ENCODE measurements around the gene RIPPLY3.
"Not testable (repeated sequence)": the region's sequence is repeated elsewhere in the genome, so short reads cannot be mapped to it uniquely, and the experiment has no call there.

RIPPLY3 gene

GRCh38 chr21:37030864-37031263 is 24.4 kb downstream of the RIPPLY3 start:
- Histone ChIP-seq H3K4me3 (ENCODE audit: low read length, poor library complexity, severe bottlenecking) (no peak overlapping the region), H2AFZ (ENCODE audit: low read length) (no peak overlapping the region), H3K4me2 (ENCODE audit: low read depth, low read length, poor library complexity, severe bottlenecking) (no peak overlapping the region), H3K9ac (ENCODE audit: low read depth, low read length, poor library complexity, severe bottlenecking) (no peak overlapping the region), H3K4me1 (ENCODE audit: insufficient read depth, low read length, poor library complexity, severe bottlenecking) (peaks cover 10% of the 10 kb centered on the region), H3K9me2 (replicated peaks; ENCODE audit: low read depth, low read length) (no peaks in the 10 kb centered on the region), H4K20me1 (ENCODE audit: insufficient read depth, low read length, poor library complexity, severe bottlenecking) (no peaks in the 10 kb centered on the region), H3K9me3 (ENCODE audit: insufficient read depth, low read depth, low read length) (no peaks in the 10 kb centered on the region), H3K79me2 (ENCODE audit: insufficient read depth, low read length) (no peaks in the 10 kb centered on the region), H3K36me3 (ENCODE audit: insufficient read depth, low read length) (no peaks in the 10 kb centered on the region), H3K27me3 (ENCODE audit: insufficient read depth, low read length, poor library complexity, severe bottlenecking) (no peaks in the 10 kb centered on the region), H3F3A (ENCODE audit: low read depth) (no peaks in the 10 kb centered on the region)
- TF ChIP-seq CTCF (conservative IDR thresholded peaks at IDR 0.05; ENCODE audit: low read length) (no peak), EZH2phosphoT487 (IDR thresholded peaks at IDR 0.05; ENCODE audit: borderline replicate concordance) (no peak)

- TF ChIP-seq EZH2phosphoT487 (IDR thresholded peaks at IDR 0.05; ENCODE audit: borderline replicate concordance) (no peak), CTCF (conservative IDR thresholded peaks at IDR 0.05; ENCODE audit: low read length) (no peak)
- H3K9me2 ChIP-seq (replicated peaks; ENCODE audit: low read depth, low read length) = no peaks in the 10 kb centered on the region
- no peaks in the 10 kb centered on the region for H4K20me1 ChIP-seq (ENCODE audit: insufficient read depth, low read length, poor library complexity, severe bottlenecking)
- H3K4me1 ChIP-seq (ENCODE audit: insufficient read depth, low read length, poor library complexity, severe bottlenecking) = peaks cover 10% of the 10 kb centered on the region
- no peaks in the 10 kb centered on the region for H3F3A ChIP-seq (ENCODE audit: low read depth)
- H3K27me3 ChIP-seq (ENCODE audit: insufficient read depth, low read length, poor library complexity, severe bottlenecking) = no peaks in the 10 kb centered on the region
- H3K9me3 ChIP-seq (ENCODE audit: insufficient read depth, low read depth, low read length) = no peaks in the 10 kb centered on the region
- no peak overlapping the region for H3K9ac ChIP-seq (ENCODE audit: low read depth, low read length, poor library complexity, severe bottlenecking)
- no peak overlapping the region for H3K4me3 ChIP-seq (ENCODE audit: low read length, poor library complexity, severe bottlenecking)
- no peak overlapping the region for H2AFZ ChIP-seq (ENCODE audit: low read length)
- H3K4me2 ChIP-seq (ENCODE audit: low read depth, low read length, poor library complexity, severe bottlenecking) = no peak overlapping the region
- no peaks in the 10 kb centered on the region for H3K79me2 ChIP-seq (ENCODE audit: insufficient read depth, low read length)
- no peaks in the 10 kb centered on the region for H3K36me3 ChIP-seq (ENCODE audit: insufficient read depth, low read length)
Measured at GRCh38 chr21:37032293-37032692, 25.8 kb downstream of the RIPPLY3 start.

DNA sequence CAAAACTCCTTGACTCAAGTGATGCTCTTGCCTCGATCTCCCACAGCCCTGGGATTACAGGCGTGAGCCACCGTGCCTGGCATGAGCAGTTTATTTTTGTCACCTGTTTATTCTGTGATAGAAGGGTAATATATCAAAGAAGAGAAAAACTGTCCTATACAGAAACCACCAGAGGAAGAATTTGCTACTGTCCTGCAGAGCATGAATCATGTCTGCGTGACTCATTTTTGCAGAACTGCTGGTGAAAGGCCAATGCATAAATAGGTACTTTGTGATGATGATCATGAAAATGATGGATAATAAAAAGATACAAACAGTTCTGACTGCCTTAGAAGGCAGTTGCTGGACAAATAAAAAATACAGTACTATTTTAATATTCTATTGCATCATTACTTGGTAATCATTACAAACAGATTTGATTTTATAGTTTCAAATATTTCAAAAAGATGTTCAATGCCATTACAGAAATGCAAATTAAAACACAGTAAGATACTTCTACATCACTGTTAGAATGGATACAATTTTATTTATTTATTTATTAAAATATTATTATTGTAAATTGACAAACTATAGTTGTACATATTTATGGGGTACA is 26.5 kb downstream of the RIPPLY3 start:
- no peaks in the 10 kb centered on the region for H3K27me3 ChIP-seq (ENCODE audit: insufficient read depth, low read length, poor library complexity, severe bottlenecking)
- no peaks in the 10 kb centered on the region for H3K9me2 ChIP-seq (replicated peaks; ENCODE audit: low read depth, low read length)
- TF ChIP-seq EZH2phosphoT487 (IDR thresholded peaks at IDR 0.05; ENCODE audit: borderline replicate concordance) (no peak), CTCF (conservative IDR thresholded peaks at IDR 0.05; ENCODE audit: low read length) (no peak)
- no peaks in the 10 kb centered on the region for H4K20me1 ChIP-seq (ENCODE audit: insufficient read depth, low read length, poor library complexity, severe bottlenecking)
- no peaks in the 10 kb centered on the region for H3K9me3 ChIP-seq (ENCODE audit: insufficient read depth, low read depth, low read length)
- H3K9ac ChIP-seq (ENCODE audit: low read depth, low read length, poor library complexity, severe bottlenecking) = no peak overlapping the region
- H3K36me3 ChIP-seq (ENCODE audit: insufficient read depth, low read length) = no peaks in the 10 kb centered on the region
- no peak overlapping the region for H3K4me3 ChIP-seq (ENCODE audit: low read length, poor library complexity, severe bottlenecking)
- no peaks in the 10 kb centered on the region for H3F3A ChIP-seq (ENCODE audit: low read depth)
- peaks cover 10% of the 10 kb centered on the region for H3K4me1 ChIP-seq (ENCODE audit: insufficient read depth, low read length, poor library complexity, severe bottlenecking)
- H2AFZ ChIP-seq (ENCODE audit: low read length) = no peak overlapping the region
- no peaks in the 10 kb centered on the region for H3K79me2 ChIP-seq (ENCODE audit: insufficient read depth, low read length)
- H3K4me2 ChIP-seq (ENCODE audit: low read depth, low read length, poor library complexity, severe bottlenecking) = no peak overlapping the region

DNA sequence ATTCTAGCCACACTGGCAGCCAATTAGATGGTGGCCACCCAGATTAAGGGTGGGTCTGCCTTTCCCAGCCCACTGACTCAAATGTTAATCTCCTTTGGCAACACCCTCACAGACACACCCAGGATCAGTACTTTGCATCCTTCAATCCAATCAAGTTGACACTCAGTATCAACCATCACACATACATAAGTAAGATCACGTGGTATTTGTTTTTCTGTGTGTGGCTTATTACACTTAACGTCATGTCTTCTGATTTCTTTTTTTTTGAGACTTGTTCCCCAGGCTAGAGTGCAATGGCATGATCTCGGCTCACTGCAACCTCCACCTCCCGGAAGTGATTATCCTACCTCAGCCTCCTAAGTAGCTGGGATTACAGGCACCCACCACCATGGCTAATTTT is 27.9 kb downstream of the RIPPLY3 start:
- not testable (repeated sequence) for H3K9me2 ChIP-seq (replicated peaks; ENCODE audit: low read depth, low read length); H3K4me1 ChIP-seq (ENCODE audit: insufficient read depth, low read length, poor library complexity, severe bottlenecking); H3K27me3 ChIP-seq (ENCODE audit: insufficient read depth, low read length, poor library complexity, severe bottlenecking); H3F3A ChIP-seq (ENCODE audit: low read depth); H2AFZ ChIP-seq (ENCODE audit: low read length); H3K79me2 ChIP-seq (ENCODE audit: insufficient read depth, low read length); H3K4me2 ChIP-seq (ENCODE audit: low read depth, low read length, poor library complexity, severe bottlenecking); H3K36me3 ChIP-seq (ENCODE audit: insufficient read depth, low read length); H4K20me1 ChIP-seq (ENCODE audit: insufficient read depth, low read length, poor library complexity, severe bottlenecking); H3K9ac ChIP-seq (ENCODE audit: low read depth, low read length, poor library complexity, severe bottlenecking); H3K4me3 ChIP-seq (ENCODE audit: low read length, poor library complexity, severe bottlenecking); H3K9me3 ChIP-seq (ENCODE audit: insufficient read depth, low read depth, low read length)

Data from Loucy (cell line).